Adrenal gland (tissue), 5 donors: ENCODE measurements around the gene DYNC1I2.

ENCODE experiments used
- CTCF ChIP-seq, 6 experiments: fragments of 450-650 bp in 4 of 6; fragments of 200-600 bp in 2 of 6; sonication (generic) in 1 of 6; IDR thresholded peaks; 1 replicate in 5 of 6; 2 replicates in 1 of 6; pipeline versions ENCODE4 v1.5.1 to v1.8.0; 2016 to 2021; ENCODE audit warnings: antibody characterized with exemption in 6 of 6, mild to moderate bottlenecking in 2 of 6, moderate library complexity in 1 of 6
- POLR2A ChIP-seq, 2 donors: fragments of 450-650 bp; IDR thresholded peaks; one replicate each; pipeline ENCODE4 v1.6.1; 2017; ENCODE audit warnings: antibody characterized with exemption in 2 of 2, mild to moderate bottlenecking in 2 of 2, moderate library complexity in 1 of 2
- donor health status: DM: no; HTN: no; CAD: no.

DNA sequence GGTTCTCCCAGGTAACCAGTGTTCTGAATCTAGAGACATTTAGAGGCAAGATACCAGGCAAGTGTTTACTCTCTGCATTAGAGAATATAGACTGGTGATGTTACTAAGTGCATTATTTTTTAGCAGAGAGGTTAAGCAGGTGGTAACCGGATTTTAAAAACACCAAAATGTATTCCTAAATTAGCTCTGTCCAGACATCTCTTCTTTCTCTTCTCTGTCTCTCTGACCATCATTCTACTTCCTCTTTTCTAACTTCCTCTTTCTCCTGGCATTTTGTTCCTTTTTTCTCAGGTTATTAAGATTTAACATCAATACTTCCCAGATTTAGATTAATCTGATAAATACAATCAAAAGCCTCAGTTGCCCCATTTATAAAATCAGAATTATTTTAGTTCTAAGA is 31.7 kb upstream of the DYNC1I2 start:
- TF ChIP-seq CTCF (IDR thresholded peaks at IDR 0.05), result no peak
- no peak for TF ChIP-seq POLR2A (IDR thresholded peaks at IDR 0.05)
